Activated T-helper 1 cell treated with Interleukin-2 at 50 U/mL for 16 hours (primary cell): ENCODE results near the gene PRR16.

Source experiments
- DNase-seq: peaks from one replicate; pipeline ENCODE4 v3.0.0-alpha.2; 2020; ENCODE audit warnings: low read depth

PRR16 gene

DNA sequence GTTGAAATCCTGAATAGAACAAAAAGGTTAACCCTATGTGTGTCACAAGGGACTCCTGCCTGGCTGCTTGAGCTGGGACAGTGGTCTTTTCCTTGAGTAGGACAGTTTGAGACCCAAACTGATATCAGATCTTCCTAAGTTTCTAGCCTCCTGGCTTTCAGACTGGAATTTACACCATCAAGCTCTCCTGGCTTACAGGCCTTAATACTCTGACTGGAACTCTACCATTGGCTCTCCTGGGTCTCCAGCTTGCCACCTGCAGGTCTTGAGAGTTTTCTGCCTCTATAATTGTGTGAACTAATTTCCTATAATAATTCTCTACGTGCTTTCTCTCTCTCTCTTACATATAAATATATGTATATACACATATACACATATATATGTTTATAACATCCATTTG, 112.5 kb downstream of the PRR16 start:
- no peak for DNase-seq

DNA sequence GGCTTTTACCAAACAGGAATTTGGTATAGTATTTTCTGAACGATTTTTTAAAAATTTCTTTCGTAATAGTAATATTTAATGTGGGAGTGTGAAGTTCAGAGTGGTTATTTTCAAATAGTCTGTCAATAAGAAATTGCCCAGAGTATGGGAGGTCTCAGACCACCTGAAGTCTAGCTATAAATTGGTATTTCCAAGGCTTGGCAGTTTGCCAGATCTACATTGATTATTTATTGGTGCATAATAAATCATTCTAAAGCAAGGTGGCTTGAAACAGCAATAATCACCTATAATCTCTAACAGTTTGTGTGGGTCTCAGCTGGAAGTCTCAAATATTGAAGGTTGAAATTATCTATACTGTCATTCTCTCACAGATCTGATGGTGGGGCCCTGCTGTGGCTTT, 118.5 kb downstream of the PRR16 start:
- DNase-seq = no peak

DNA sequence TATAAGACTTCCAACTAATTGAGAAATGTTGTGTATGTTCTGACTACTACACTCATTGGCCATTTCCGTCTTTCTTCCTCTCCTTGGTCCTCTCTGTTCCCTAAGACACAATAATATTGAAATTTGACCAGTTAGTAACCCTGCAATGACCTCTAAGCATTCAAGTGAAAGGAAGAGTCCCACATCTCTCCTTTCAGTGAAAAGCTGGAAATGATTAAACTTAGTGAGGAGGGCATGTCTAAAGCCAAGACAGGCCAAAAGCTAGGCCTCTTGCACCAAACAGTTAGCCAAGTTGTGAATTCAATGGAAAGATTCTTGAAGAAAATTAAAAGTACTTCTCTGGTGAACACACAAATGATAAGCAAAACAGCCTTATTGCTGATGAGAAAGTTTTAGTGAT, 122.5 kb downstream of the PRR16 start:
- DNase-seq = no peak

DNA sequence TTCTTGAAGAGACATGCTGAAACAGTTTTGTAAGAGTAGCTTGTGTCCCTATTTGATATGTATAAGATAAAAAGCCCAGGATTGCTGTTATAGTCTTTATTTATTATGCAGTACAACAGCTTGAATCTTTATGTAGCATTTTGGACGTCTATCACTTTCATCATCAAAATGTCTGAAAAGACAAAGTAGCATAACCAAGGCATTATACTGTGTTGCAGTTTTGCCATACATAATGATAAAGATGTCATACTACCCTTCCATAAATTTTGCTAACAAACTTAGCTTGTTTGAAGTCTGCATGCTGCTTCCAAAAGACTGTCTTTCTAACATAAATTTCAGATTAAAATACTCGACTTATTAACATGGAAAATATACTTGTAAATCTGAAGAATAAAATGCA, 127.8 kb downstream of the PRR16 start:
- no peak for DNase-seq

DNA sequence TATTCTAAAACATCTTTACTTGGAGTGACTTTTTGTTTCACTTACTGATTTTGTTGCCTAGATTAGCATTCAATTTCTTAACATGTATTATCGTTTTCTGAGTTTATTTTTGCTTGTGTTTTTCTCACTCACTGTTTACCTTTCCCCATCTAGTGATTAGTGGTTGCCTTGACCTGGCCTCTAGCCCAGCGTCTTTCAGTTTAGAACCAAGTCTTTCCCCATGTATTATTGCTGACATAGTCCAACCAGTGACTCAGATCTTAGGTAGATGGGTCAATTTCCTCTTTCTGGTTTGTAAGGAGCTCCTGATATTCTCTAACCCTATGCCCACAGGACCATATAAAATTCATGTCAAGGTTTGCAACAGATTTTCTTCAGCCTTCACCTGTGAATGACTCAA, 135.5 kb downstream of the PRR16 start:
- no peak for DNase-seq

DNA sequence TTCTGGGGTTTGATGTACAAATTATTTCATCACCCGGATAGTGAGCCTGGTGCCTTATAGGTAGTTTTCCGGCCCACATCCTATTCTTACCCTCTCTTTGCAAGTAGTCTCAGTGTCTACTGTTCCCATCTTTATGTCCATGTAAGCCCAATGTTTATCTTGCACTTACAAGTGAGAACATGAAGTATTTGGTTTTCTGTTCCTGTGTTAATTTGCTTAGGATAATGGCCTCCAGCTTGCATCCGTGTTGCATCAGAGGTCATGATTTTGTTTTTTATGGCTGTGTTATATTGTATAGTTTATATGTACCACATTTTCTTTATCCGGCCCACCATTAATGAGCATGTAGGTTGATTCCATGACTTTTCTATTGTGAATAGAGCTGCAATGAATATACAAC, 136.5 kb downstream of the PRR16 start:
- no peak for DNase-seq

DNA sequence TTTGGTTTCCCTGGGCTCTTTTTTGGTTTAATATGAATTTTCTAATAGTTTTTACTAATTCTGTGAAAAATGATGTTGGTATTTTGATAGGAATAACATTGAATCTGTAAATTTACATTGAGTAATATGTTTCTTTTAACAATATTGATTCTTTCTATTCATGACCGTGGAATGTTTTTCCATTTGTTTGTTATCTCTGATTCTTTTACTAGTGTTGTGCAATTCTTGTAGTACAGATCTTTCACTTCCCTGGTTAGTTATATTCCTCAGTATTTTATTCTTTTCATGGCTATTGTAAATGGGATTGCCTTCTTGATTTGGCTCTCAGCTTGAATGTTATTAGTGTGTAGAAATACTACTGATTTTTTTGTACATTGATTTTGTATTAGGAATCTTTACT, 137.9 kb downstream of the PRR16 start:
- no peak for DNase-seq

DNA sequence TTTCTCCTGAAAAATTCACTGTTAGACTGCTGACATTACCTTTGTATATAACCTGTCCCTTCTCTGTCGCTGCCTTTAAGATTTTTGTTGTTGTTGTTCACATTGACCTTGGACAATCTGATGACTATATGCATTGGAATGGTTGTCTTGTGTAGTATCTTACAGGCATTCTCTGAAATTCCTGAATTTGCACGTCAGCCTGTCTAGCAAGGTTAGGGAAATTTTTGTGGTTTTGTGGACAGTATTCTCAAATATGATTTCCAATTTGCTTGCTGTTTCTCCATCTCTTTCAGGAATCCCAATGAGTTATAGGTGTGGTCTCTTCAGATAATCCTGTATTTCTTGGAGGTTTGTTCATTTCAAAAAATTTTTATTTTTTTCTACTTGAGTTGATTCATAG, 140.8 kb downstream of the PRR16 start:
- no peak for DNase-seq

DNA sequence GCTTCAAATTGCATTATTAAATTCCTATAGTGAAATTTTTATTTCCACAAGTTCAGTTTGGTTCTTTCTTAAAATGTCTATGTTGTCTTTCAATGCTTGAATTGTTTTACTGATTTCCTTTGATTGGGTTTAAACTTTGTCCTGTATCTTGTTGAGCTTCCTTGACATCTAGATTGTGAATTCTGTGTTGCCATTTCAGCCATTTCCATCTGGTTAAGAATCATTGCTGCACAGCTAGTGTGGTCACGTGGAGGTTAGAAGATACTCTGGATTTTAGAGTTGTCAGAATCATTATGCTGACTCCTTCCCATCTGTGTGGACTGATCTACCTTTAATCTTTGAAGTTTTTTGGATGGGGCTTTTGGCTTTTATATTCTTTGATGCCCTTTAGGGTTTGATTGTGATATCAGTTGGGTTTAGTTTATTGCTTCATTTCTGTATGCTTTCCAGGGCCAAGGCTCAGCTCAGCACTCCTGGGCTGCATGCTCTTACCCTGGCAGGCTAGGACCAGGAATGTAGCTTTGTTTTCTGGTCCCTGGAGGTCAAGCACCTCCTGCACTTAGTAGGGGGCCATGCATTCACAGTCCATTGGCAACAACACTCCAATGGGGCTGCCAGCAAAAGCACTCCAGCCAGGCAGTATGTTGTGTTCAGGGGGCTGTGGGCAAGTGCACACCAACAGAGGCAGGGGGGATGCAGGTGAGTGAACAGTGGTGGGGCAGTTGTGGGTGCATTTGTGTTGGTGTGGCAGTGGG, 141.4 kb downstream of the PRR16 start:
- no peak for DNase-seq

DNA sequence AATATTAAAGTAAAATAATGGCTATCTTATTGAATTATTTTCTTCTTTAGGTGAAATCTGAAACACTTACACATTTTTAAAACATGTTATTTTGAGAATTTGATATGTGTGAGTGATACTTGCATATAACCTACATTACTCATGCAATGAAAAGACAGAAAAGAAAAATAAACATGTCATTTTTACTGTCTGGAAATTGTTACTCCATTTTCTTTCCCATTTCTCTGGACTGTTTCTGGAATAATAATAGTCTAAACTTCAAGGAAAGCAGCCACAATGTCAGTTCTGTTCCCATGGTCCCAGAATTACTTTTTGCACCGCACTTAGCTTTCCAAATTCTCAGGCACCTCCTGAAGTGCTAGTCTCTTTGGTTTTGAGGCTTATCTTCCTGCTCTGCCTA, 145.5 kb downstream of the PRR16 start:
- DNase-seq = no peak

DNA sequence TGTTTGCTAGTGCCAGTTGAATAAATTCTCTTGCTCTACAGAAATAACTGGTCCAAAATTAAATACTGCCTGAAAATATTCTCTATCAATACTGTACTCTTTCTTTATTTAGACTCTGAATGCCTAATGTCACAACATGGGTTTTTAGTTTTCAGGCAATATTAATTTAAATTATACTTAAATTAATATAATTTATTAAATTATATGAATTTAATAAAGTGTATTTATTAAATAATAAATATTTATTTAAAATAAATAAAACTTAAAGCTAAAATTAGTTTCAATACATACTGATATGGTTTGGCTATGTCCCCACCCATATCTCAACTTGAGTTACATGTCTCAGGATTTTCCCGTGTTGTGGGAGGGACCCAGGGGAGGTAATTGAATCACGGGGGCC, 146.0 kb downstream of the PRR16 start:
- no peak for DNase-seq

DNA sequence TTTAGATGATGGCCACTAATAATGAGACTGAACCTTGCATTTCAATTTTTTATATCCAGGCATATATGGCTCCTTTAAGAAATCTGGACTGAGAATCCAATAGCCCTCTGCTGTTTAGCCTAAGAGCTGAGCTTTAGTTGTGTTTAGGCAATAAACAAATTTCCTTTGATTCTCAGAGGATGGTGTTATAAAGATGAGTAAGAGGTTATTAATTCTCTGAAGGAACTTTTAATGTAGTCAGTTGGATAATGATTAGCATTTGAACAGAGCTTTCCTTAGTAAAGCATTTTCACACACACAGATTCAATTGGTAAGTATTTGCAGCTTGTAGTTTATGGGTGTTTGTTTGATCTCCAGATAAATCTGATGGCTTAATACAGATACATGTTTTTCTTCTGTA, 149.6 kb downstream of the PRR16 start:
- DNase-seq = no peak

DNA sequence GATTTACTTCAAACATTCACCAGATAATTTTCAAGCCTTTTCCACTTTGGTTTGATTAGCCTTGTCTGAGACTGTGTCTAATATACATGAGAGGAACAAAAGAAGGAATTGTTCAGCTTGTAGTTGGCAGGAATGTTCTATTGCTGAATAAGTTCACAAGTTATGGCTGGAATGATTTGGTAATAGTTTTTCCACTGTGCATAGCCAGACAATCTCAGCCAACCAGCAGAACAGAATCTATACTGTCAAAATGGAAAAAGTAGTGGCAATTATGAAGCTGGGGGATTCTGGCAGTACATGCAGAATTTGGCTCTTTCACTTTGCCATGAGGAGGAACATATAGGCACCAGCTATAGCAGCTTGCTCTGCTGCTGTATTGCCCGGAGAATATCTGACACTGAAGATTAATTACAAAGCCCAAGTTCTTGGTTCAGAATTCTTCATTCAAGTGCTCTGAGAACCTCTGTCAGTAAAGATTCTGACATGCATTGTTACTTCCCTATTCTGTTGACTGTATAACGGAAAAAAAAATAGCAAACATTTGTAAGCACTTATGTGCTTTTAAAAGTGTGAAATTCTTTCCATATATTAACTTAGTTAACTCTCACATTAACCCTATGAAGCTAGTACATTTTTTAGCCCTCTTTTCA, 150.6 kb downstream of the PRR16 start:
- no peak for DNase-seq

DNA sequence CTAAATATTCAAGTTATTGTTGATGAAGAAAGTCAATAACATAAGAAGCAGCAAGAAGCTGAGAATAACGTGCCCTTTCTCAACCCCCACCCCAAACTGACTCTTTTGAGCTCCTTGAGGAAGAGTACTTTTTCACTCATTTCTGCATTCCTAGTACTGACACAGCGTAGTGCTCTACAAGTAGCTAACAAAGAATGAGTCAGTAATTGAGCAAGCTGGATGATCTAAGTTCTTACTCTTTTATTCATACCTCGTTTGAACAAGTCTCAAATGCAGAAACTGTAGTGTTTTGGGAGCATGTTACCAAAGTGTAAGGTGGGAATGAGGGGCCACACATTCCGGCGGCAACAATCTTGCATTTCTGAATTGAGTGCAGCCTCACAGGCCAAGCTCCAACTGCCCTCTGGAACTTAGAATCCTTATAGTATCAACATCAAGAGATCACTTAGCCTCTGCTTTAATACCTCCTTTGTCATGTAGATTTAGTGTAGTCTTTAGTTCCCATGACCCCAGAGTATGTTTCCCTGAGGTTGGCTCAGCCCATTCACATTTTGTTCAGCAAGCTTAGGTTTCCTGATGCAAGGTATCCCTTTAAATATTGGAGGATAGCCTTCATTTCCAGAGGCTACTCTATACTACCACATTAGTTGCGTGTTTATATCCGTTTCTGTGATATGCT, 152.0 kb downstream of the PRR16 start:
- DNase-seq = no peak

DNA sequence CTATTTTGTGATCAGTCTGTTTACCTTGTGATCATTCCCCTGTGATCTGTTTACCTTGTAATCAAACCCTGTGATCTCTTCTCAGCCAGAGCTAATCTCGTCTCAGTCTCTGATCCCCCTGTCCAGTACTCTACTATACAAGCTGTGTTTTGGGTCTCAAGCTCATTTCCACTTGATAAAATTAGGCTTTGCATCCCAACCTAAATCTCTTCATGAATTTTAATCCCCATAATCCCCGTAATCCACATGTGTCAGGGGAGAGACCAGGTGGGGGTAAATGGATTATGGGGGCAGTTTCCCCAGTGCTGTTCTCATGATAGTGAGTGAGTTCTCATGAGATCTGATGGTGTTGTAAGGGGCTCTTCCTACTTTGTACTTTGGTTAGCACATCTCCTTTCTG, 157.2 kb downstream of the PRR16 start:
- no peak for DNase-seq

DNA sequence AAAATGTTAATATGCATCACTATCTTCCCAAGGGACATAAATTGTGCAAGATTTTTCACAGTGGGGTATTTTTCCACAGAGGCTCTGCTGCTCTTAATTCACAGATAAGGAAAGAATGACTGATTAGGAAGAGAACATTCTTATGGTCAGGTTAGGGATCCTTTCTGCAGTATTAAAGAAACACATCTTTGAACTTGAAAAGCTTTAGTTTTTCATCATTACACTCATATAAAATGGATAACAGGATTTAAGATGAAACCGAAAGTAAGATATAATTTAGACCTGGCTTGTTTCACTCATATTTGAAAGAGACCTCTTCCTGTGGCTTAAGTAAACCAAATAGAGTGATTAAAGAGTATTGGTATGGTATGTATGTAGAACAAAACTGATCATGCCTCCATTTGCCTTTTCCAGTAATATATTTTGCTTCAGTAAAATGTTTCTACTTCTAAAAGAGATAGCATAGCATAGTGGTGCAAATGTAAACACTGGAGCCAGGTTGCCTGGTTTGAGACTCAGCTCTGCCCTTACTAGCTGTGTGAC, 160.0 kb downstream of the PRR16 start:
- DNase-seq = no peak

DNA sequence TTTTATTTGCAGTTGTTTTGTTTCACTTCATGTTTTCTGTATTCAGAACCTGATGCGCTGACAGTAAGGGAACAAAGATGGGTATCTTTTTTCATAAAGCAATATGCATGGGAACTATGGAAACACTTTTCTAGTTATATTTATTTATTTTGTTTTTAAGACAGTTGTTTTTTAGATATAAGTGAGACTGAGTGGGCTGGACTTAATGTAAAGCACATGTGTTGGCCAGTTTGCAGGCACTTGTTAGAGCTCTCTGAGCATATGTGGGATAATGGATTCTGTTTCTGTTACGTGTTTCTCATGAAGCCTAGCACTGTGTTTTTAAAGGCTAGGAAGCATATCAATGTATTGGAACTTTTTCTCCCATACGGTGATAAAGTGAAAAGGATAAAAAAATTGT, 164.1 kb downstream of the PRR16 start:
- no peak for DNase-seq

DNA sequence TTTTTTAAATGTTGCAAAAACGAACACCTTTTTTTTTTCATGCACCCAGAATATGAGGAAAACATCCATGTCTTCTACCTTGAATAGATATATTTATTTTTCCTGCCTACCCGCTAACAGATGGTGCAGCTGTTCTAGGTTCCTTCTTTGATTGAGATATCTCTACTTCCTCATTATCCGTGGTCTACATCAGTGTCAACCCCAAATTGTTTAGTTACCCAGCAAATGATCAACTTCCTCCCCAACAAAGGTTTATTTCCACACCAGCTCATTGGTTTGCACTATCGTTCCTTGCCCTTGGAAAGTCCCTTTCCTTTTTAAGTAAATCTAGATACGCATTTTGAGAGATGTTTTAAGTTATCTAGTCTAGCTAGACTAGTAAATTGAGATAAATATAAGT, 166.4 kb downstream of the PRR16 start:
- no peak for DNase-seq

DNA sequence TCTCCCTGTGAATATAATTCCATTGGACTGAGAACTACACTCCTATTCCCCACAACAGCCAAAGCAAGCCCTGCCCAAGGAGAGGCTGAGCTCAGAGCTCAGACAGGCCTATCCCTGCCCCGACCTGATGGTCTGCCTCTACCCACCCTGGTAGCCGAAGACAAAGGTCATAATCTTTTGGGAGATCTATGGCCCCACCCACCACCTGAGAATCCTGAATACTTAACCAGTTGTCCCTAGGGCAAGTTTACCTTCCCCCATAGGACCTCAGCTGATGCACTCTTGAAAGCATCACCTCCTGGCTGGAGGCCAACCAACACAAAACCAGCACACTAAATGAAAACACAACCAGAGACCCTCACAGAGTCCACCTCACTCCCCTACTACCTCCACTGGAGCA, 167.5 kb downstream of the PRR16 start:
- no peak for DNase-seq

DNA sequence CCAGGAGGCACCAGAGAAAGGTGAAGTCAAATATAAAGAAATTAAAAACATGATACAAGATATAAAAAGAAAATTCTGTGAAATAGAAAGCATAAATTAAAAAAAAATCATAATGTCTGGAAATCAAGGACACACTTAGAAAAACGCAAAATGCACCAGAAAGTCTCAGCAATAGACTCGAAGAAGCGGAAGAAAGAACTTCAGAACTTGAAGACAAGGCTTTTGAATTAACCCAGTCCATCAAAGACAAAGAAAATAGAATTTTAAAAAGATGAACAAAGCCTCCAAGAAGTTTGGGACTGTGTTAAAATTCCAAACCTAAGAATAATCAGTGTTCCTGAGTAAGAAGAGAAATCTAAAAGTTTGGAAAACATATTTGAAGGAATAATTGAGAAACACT, 168.3 kb downstream of the PRR16 start:
- DNase-seq = no peak

DNA sequence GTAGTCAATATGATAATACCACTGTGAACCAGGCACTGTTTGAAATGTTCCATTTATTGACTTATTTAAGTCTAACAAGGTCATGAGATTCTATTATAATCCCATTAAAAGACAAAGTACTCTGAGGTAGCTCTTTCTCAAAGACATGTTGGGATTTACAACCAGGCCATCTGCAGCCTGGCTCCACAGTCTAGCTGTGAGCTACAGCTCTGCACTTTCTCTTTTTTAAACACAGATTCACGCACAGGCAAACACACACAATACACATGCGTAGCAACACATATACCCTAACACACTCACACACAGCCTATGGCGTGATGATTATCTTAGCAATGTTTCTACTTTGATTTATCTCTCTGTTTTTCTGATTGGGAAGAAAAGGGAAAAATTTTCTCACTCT, 174.3 kb downstream of the PRR16 start:
- DNase-seq = no peak

DNA sequence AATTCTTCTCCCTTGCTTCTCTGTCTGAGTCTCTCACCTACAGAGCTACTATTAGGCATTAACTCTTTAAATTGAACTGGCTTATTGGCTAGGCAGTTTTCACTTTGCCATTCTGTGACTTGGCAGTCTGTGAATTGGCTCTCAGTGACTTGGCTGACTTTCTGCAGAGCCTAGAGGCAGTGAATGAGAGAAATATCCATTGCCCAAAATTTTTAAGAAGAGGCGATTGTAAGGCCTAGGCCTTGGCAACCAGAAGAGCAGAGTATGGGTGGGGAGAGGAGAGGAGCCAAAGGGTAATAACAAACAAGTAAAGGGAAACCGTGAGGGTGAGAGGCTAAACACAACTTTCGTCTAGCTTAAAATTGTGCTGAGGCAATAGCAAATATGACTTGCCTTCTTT, 176.7 kb downstream of the PRR16 start:
- DNase-seq = no peak

DNA sequence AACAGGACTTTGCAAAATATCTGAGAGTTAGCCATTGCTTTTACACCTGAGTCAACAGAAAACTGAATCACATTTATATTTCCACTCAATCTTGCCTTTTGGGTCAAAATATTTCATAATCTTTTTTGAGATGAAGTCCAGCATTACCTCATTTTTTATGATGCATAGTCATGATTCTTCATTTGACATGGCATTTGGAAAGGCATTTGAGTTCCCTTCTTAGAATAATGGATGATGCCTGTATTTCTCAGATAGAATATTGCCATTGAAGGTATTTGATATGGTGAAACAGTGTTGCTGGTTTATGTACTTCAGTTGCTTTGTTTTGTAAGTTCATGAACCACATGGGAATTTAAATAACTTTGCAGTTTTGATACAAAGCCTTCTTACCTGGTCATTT, 180.4 kb downstream of the PRR16 start:
- DNase-seq = no peak
